GM12878 (cell line): ENCODE results near the gene CLBA1. TPM values are rescaled to one million over a fixed set of nuclear protein-coding genes. Genes with fewer than 3 reads are reported as not detected.
A peak's percentile ranks its signal among the peaks of the same experiment; 100 is the strongest.

Experiments
- ATAC-seq: fragments of 200-7000 bp; cut with Tn5 transposase; 3 replicates; pipeline ENCODE4 v1.9.1; 2020; ENCODE audit warnings: mild to moderate bottlenecking, moderate library complexity
- BruUV-seq: library from RNA; stranded (reverse); fragments of 400-500 nt; replicated peaks from 2 replicates; lab custom pipeline; 2021; lab: Mats Ljungman, UMichigan
- CTCF ChIA-PET: fragments of 300-600 bp; sonication (Branson Sonifier 250); formaldehyde crosslinking; extraction: SDS; loops from one replicate; lab custom pipeline; 2021; ENCODE audit warnings: inconsistent platforms; lab: Yijun Ruan, JAX
- POLR2A ChIA-PET: fragments of 350-600 bp; formaldehyde crosslinking; extraction: SDS; loops from one replicate; lab custom pipeline; 2021; ENCODE audit warnings: inconsistent platforms; lab: Charles Lee
- RAD21 ChIA-PET: fragments of 300-600 bp; sonication (Branson Sonifier 250); formaldehyde crosslinking; loops from one replicate; lab custom pipeline; 2023; ENCODE audit warnings: antibody characterized with exemption; ENCODE audit not compliant: unreplicated experiment; lab: Charles Lee
- SMC1A ChIA-PET: fragments of 300-600 bp; sonication (Branson Sonifier 250); formaldehyde crosslinking; loops from one replicate; lab custom pipeline; 2023; ENCODE audit not compliant: unreplicated experiment, uncharacterized antibody; lab: Charles Lee
- DNase-seq: peaks from one replicate; pipeline ENCODE4 v3.0.0-alpha.2; 2011; ENCODE audit warnings: low read depth, low spot score
- FAIRE-seq: peaks from 3 replicates; lab custom pipeline; 2011; peaks lifted over from hg19 to GRCh38; lab: Jason Lieb, UNC
- H2AFZ ChIP-seq: 2 replicates; pipeline ENCODE4 v1.6.0; 2011; ENCODE audit warnings: low read depth, low read length, control low read depth; ENCODE audit not compliant: control insufficient read depth
- H3K27ac ChIP-seq: 2 replicates; pipeline ENCODE4 v1.5.1; 2011; ENCODE audit warnings: control low read depth; ENCODE audit not compliant: control insufficient read depth, insufficient read depth
- H3K27me3 ChIP-seq, 2 experiments: replicated peaks in 1 of 2; 2 replicates each; pipeline versions ENCODE4 v1.6.0 to v1.6.1; 2011; ENCODE audit warnings: low read length in 1 of 2; ENCODE audit not compliant: control insufficient read depth in 2 of 2, insufficient read depth in 2 of 2
- H3K36me3 ChIP-seq, 2 experiments: 2 replicates each; pipeline ENCODE4 v1.5.1; 2011; ENCODE audit warnings: low read length in 1 of 2; ENCODE audit not compliant: control insufficient read depth in 2 of 2, insufficient read depth in 2 of 2
- H3K4me1 ChIP-seq: 2 replicates; pipeline ENCODE4 v1.6.1; 2011; ENCODE audit warnings: mild to moderate bottlenecking, low read length, moderate library complexity, mixed read lengths; ENCODE audit not compliant: control insufficient read depth, insufficient read depth
- H3K4me2 ChIP-seq: 2 replicates; pipeline ENCODE4 v1.6.0; 2011; ENCODE audit warnings: control low read depth; ENCODE audit not compliant: control insufficient read depth, insufficient read depth
- H3K4me3 ChIP-seq: fragments of 200-600 bp; sonication (generic); 2 replicates; pipeline ENCODE4 v1.5.1; 2016
- H3K79me2 ChIP-seq: 2 replicates; pipeline ENCODE4 v1.6.0; 2011; ENCODE audit warnings: low read length; ENCODE audit not compliant: control insufficient read depth, insufficient read depth
- H3K9ac ChIP-seq: 2 replicates; pipeline ENCODE4 v1.8.0; 2011; ENCODE audit warnings: low read length, control low read depth, mixed read lengths; ENCODE audit not compliant: control insufficient read depth, insufficient read depth
- H3K9me3 ChIP-seq: replicated peaks from 3 replicates; pipeline ENCODE4 v1.5.1; 2011; ENCODE audit warnings: mild to moderate bottlenecking, low read length; ENCODE audit not compliant: control insufficient read depth, insufficient read depth
- H4K20me1 ChIP-seq: 2 replicates; pipeline ENCODE4 v1.6.0; 2011; ENCODE audit not compliant: control insufficient read depth, insufficient read depth
- NR2C1 ChIP-seq: fragments of 450-650 bp; IDR thresholded peaks from 2 replicates; pipeline ENCODE4 v1.6.1; 2017; ENCODE audit warnings: antibody characterized with exemption, mild to moderate bottlenecking, moderate library complexity
- POLR2AphosphoS2 ChIP-seq: IDR thresholded peaks from 2 replicates; pipeline ENCODE4 v1.6.1; 2011; ENCODE audit warnings: low read depth, mild to moderate bottlenecking, low read length, improper control_type of control experiment, moderate library complexity
- SIN3A ChIP-seq: IDR thresholded peaks from 2 replicates; pipeline ENCODE4 v1.6.1; 2012; ENCODE audit warnings: low read depth, low read length, improper control_type of control experiment
- WGBS: methylation state at CpG from one replicate; pipeline ENCODE4 v1.1.6; 2016; ENCODE audit warnings: low lambda C conversion rate; ENCODE audit not compliant: insufficient replicate concordance, insufficient coverage; ENCODE audit errors: missing lambda C conversion rate; 5-methylcytosine and 5-hydroxymethylcytosine counted together
- in situ Hi-C: fragments of 300-500 bp; cut with MboI; formaldehyde crosslinking; loops from 9 replicates; pipeline ENCODE4 v1.14.3; 2018; ENCODE audit warnings: mixed read lengths
- intact Hi-C: fragments of 100-400 bp; cut with micrococcal nuclease; formaldehyde crosslinking; loops from one replicate; pipeline ENCODE4 v1.14.2; 2022; ENCODE audit not compliant: unreplicated experiment
- polyA plus RNA-seq, 11 experiments: library from polyadenylated mRNA; depleted of rRNA in 4 of 11; unstranded in 6 of 11; stranded (reverse) in 5 of 11; fragments of >200 nt; fragmentation: Nextera tagmentation in 4 of 11; fragmentation: Illumina TruSeq in 1 of 11; extraction: Ambion mirVana in 4 of 11; extraction: Trizol in 1 of 11; gene quantifications; 1 replicate in 1 of 11; 2 replicates in 10 of 11; pipeline versions ENCODE4 v1.2.1 to v1.2.3, GENCODE V29; 2011 to 2016; ENCODE audit warnings: inconsistent platforms in 2 of 11, missing spikeins in 2 of 11, low read depth in 1 of 11
- total RNA-seq, 4 experiments: library from RNA; depleted of rRNA in 3 of 4; stranded (reverse); fragments of >200 nt in 3 of 4; fragmentation: Illumina TruSeq in 1 of 4; extraction: Trizol in 1 of 4; gene quantifications; 2 replicates each; pipeline versions ENCODE4 v1.2.1 to v1.2.3, GENCODE V29; 2013 to 2021
- TF ChIP-seq, protein P1 (sequence below), 3 experiments: IDR thresholded peaks in 2 of 3; conservative IDR thresholded peaks in 1 of 3; 2 replicates each; pipeline ENCODE4 v1.5.1; 2011; ENCODE audit warnings: low read depth in 3 of 3, low read length in 3 of 3, mild to moderate bottlenecking in 3 of 3, control low read depth in 2 of 3, moderate library complexity in 2 of 3, inconsistent platforms in 1 of 3, mixed read lengths in 1 of 3; ENCODE audit not compliant: control insufficient read depth in 2 of 3, insufficient read depth in 1 of 3; ENCODE audit errors: extremely low read depth in 1 of 3
- TF ChIP-seq, protein P2 (sequence below): IDR thresholded peaks from 2 replicates; pipeline ENCODE4 v1.6.1; 2011; ENCODE audit warnings: mild to moderate bottlenecking, low read depth, low read length, moderate library complexity; ENCODE audit not compliant: insufficient replicate concordance
- TF ChIP-seq, protein P3 (sequence below): fragments of 450-650 bp; IDR thresholded peaks from 2 replicates; pipeline ENCODE4 v1.6.1; 2016; ENCODE audit warnings: mild to moderate bottlenecking

Gene CLBA1
- total and polyA plus RNA-seq, 10 of the 15 experiments (the other 5 are each of a cell fraction or from before 2014, with no cell fraction given): 0.07 to 1.1 (median 0.62) TPM; not detected in 1

- Histone ChIP-seq H3K27ac (no peak overlapping the region), H3K4me1 (peaks cover 20% of the 10 kb centered on the region), H3K9me3 (no peaks in the 10 kb centered on the region), H4K20me1 (no peaks in the 10 kb centered on the region; the same call in none of the 2 replicates), H3K79me2 (peaks cover 89% of the 10 kb centered on the region), H3K27me3 (no peaks in the 10 kb centered on the region), H3K4me3 (0 out of 2 replicates have a peak overlapping the region, but pooled peaks have one; percentile 3), H3K9ac (peak overlapping the region; percentile 27; the same call in 1 of the 2 replicates), H3K4me2 (no peak overlapping the region), H3K36me3 (peaks cover 32 to 35% of the 10 kb centered on the region in 2 experiments), H2AFZ (no peak overlapping the region)
- WGBS: 33% methylated on average over 8 of the region's 8 CpGs
- intact Hi-C loops: no loop called here
- POLR2A ChIA-PET: interaction anchor here (0.7 kb wide), 1 partner anchor 47 kb away, joined by 3 read pairs; no protein-coding TSS in a partner anchor
- TF ChIP-seq, protein P1, sequence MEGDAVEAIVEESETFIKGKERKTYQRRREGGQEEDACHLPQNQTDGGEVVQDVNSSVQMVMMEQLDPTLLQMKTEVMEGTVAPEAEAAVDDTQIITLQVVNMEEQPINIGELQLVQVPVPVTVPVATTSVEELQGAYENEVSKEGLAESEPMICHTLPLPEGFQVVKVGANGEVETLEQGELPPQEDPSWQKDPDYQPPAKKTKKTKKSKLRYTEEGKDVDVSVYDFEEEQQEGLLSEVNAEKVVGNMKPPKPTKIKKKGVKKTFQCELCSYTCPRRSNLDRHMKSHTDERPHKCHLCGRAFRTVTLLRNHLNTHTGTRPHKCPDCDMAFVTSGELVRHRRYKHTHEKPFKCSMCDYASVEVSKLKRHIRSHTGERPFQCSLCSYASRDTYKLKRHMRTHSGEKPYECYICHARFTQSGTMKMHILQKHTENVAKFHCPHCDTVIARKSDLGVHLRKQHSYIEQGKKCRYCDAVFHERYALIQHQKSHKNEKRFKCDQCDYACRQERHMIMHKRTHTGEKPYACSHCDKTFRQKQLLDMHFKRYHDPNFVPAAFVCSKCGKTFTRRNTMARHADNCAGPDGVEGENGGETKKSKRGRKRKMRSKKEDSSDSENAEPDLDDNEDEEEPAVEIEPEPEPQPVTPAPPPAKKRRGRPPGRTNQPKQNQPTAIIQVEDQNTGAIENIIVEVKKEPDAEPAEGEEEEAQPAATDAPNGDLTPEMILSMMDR (IDR thresholded peaks at IDR 0.05 in 2 of 3, conservative IDR thresholded peaks at IDR 0.05 in 1 of 3; ENCODE audit: control insufficient read depth in 2 of 3, extremely low read depth in 1 of 3, insufficient read depth in 1 of 3, low read depth in 3 of 3, low read length in 3 of 3): peak in 1 of 3 experiments; percentile 14; a peak in 1 of 6 replicates
- no peak for TF ChIP-seq NR2C1
- TF ChIP-seq POLR2AphosphoS2: no peak
- TF ChIP-seq, protein P2, sequence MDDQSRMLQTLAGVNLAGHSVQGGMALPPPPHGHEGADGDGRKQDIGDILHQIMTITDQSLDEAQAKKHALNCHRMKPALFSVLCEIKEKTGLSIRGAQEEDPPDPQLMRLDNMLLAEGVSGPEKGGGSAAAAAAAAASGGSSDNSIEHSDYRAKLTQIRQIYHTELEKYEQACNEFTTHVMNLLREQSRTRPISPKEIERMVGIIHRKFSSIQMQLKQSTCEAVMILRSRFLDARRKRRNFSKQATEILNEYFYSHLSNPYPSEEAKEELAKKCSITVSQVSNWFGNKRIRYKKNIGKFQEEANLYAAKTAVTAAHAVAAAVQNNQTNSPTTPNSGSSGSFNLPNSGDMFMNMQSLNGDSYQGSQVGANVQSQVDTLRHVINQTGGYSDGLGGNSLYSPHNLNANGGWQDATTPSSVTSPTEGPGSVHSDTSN: peak; percentile 37
- TF ChIP-seq, protein P3, sequence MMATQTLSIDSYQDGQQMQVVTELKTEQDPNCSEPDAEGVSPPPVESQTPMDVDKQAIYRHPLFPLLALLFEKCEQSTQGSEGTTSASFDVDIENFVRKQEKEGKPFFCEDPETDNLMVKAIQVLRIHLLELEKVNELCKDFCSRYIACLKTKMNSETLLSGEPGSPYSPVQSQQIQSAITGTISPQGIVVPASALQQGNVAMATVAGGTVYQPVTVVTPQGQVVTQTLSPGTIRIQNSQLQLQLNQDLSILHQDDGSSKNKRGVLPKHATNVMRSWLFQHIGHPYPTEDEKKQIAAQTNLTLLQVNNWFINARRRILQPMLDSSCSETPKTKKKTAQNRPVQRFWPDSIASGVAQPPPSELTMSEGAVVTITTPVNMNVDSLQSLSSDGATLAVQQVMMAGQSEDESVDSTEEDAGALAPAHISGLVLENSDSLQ: peak; percentile 84
- no peak for TF ChIP-seq SIN3A
- RAD21 ChIA-PET: interaction anchor here (1.2 kb wide), 1 partner anchor 28 kb away, joined by 4 read pairs; the partner anchor contains the start of gene CLBA1
- FAIRE-seq (no peak), DNase-seq (no peak), ATAC-seq (peak; percentile 67)
- SMC1A ChIA-PET: interaction anchor here (1.2 kb wide), 1 partner anchor 13 kb away, joined by 3 read pairs; no protein-coding TSS in a partner anchor
- in situ Hi-C loops: no loop called here
- BruUV-seq: no TSS peak
- CTCF ChIA-PET: interaction anchor here (0.7 to 3.5 kb wide), 3 partner anchors 23 to 31 kb away, joined by 3 to 15 read pairs (median 5); no protein-coding TSS in a partner anchor
Observed at GRCh38 chr14:105013150-105013785, 27.7 kb downstream of the CLBA1 start.
